Measurements from ENCODE around the gene PRR23C. TPM values are rescaled to one million over a fixed set of nuclear protein-coding genes. Genes with fewer than 3 reads are reported as not detected.

PRR23C gene
- total and polyA plus RNA-seq, 2 donors (not counting 1 experiment from before 2014, with no cell fraction given) = not detected

- Histone ChIP-seq H4K20me1 (ENCODE audit: control insufficient read depth, extremely low read depth, insufficient read depth, low read length) (no peaks in the 10 kb centered on the region), H3K4me2 (ENCODE audit: extremely low read depth, insufficient read depth, low read length) (no peak overlapping the region), H3K36me3 (ENCODE audit: control insufficient read depth, insufficient read depth, low read length) (no peaks in the 10 kb centered on the region), H2AFZ (ENCODE audit: low read length) (no peak overlapping the region), H3K4me1 (ENCODE audit: control insufficient read depth, extremely low read depth, insufficient read depth, low read length) (no peaks in the 10 kb centered on the region), H3K4me3 (replicated peaks in 1 of 4; ENCODE audit: control extremely low read depth in 1 of 4, insufficient read depth in 1 of 4, low read depth in 3 of 4, low read length in 4 of 4) (no peak overlapping the region), H3K9me3 (ENCODE audit: control insufficient read depth, insufficient read depth, low read depth, low read length) (no peaks in the 10 kb centered on the region), H3K27me3 (ENCODE audit: control insufficient read depth, insufficient read depth, low read length) (no peaks in the 10 kb centered on the region), H3K27ac (ENCODE audit: insufficient read depth, low read length) (no peak overlapping the region), H3K9ac (ENCODE audit: insufficient read depth, low read length) (no peak overlapping the region), H3K79me2 (ENCODE audit: control insufficient read depth, insufficient read depth, low read length) (no peaks in the 10 kb centered on the region)
- TF ChIP-seq CTCF (conservative IDR thresholded peaks at IDR 0.05 in 1 of 2, IDR thresholded peaks at IDR 0.05 in 1 of 2; ENCODE audit: low read depth in 1 of 2, low read length in 2 of 2) (no peak), EZH2 (IDR thresholded peaks at IDR 0.05; ENCODE audit: low read length, missing control alignments) (no peak)
- DNase-seq (ENCODE audit: low read depth in 2 of 2) = no peak
Measured at GRCh38 chr3:139087621-139088020, 42.9 kb upstream of the PRR23C start.

- no peaks in the 10 kb centered on the region for H3K36me3 ChIP-seq (ENCODE audit: control insufficient read depth, insufficient read depth, low read length)
- H2AFZ ChIP-seq (ENCODE audit: low read length) = no peak overlapping the region
- H3K9ac ChIP-seq (ENCODE audit: insufficient read depth, low read length) = no peak overlapping the region
- H3K9me3 ChIP-seq (ENCODE audit: control insufficient read depth, insufficient read depth, low read depth, low read length) = no peaks in the 10 kb centered on the region
- no peak overlapping the region for H3K27ac ChIP-seq (ENCODE audit: insufficient read depth, low read length)
- H3K4me1 ChIP-seq (ENCODE audit: control insufficient read depth, extremely low read depth, insufficient read depth, low read length) = no peaks in the 10 kb centered on the region
- no peak for DNase-seq (ENCODE audit: low read depth in 2 of 2)
- no peak overlapping the region for H3K4me2 ChIP-seq (ENCODE audit: extremely low read depth, insufficient read depth, low read length)
- H4K20me1 ChIP-seq (ENCODE audit: control insufficient read depth, extremely low read depth, insufficient read depth, low read length) = no peaks in the 10 kb centered on the region
- no peak for TF ChIP-seq CTCF (conservative IDR thresholded peaks at IDR 0.05 in 1 of 2, IDR thresholded peaks at IDR 0.05 in 1 of 2; ENCODE audit: low read depth in 1 of 2, low read length in 2 of 2)
- TF ChIP-seq EZH2 (IDR thresholded peaks at IDR 0.05; ENCODE audit: low read length, missing control alignments) = no peak
- H3K79me2 ChIP-seq (ENCODE audit: control insufficient read depth, insufficient read depth, low read length) = no peaks in the 10 kb centered on the region
- H3K27me3 ChIP-seq (ENCODE audit: control insufficient read depth, insufficient read depth, low read length) = no peaks in the 10 kb centered on the region
- no peak overlapping the region for H3K4me3 ChIP-seq (replicated peaks in 1 of 4; ENCODE audit: control extremely low read depth in 1 of 4, insufficient read depth in 1 of 4, low read depth in 3 of 4, low read length in 4 of 4)
Measured at GRCh38 chr3:139084176-139084575, 39.5 kb upstream of the PRR23C start.

GRCh38 chr3:139074565-139075115 is 29.9 kb upstream of the PRR23C start:
- no peaks in the 10 kb centered on the region for H4K20me1 ChIP-seq (ENCODE audit: control insufficient read depth, extremely low read depth, insufficient read depth, low read length)
- no peak overlapping the region for H3K9ac ChIP-seq (ENCODE audit: insufficient read depth, low read length)
- H2AFZ ChIP-seq (ENCODE audit: low read length) = no peak overlapping the region
- DNase-seq (ENCODE audit: low read depth in 2 of 2) = no peak
- no peaks in the 10 kb centered on the region for H3K27me3 ChIP-seq (ENCODE audit: control insufficient read depth, insufficient read depth, low read length)
- H3K4me3 ChIP-seq (replicated peaks in 1 of 4; ENCODE audit: control extremely low read depth in 1 of 4, insufficient read depth in 1 of 4, low read depth in 3 of 4, low read length in 4 of 4) = no peak overlapping the region
- H3K79me2 ChIP-seq (ENCODE audit: control insufficient read depth, insufficient read depth, low read length) = no peaks in the 10 kb centered on the region
- TF ChIP-seq EZH2 (IDR thresholded peaks at IDR 0.05; ENCODE audit: low read length, missing control alignments) = no peak
- TF ChIP-seq CTCF (conservative IDR thresholded peaks at IDR 0.05 in 1 of 2, IDR thresholded peaks at IDR 0.05 in 1 of 2; ENCODE audit: low read depth in 1 of 2, low read length in 2 of 2) = no peak
- H3K36me3 ChIP-seq (ENCODE audit: control insufficient read depth, insufficient read depth, low read length) = no peaks in the 10 kb centered on the region
- H3K4me2 ChIP-seq (ENCODE audit: extremely low read depth, insufficient read depth, low read length) = no peak overlapping the region
- H3K27ac ChIP-seq (ENCODE audit: insufficient read depth, low read length) = no peak overlapping the region
- H3K9me3 ChIP-seq (ENCODE audit: control insufficient read depth, insufficient read depth, low read depth, low read length) = no peaks in the 10 kb centered on the region
- no peaks in the 10 kb centered on the region for H3K4me1 ChIP-seq (ENCODE audit: control insufficient read depth, extremely low read depth, insufficient read depth, low read length)

Data from fibroblast of lung (primary cell).